ENCODE data around the gene MARVELD2.

Gene MARVELD2

DNA sequence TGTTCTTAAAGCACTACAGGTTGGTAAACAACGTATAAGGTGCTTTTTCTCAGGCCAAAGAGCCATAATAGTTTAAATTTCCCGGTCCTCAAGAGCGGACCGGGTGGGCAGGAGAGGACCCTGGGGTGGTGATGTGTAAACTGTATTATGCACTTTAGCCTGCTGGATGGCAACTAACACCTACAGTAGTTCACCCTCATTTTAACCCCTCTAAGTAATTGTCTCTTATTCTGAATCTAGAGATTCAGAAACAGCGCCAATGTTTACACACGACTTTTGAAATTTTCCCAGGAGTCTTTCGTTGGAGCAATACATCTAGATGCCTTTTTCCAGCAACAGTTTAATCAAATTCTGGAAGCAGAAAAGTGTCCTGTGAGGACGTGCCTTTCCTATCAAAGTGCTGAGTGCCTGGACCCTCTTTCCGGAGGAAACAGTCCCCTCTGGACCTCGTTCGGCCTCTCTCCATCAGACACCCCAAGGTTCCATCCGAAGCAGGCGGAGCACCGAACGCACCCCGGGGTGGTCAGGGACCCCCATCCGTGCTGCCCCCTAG is 77.0 kb downstream of the MARVELD2 start:
- peak in 1 of 56 donors; percentile 6 for DNase-seq

DNA sequence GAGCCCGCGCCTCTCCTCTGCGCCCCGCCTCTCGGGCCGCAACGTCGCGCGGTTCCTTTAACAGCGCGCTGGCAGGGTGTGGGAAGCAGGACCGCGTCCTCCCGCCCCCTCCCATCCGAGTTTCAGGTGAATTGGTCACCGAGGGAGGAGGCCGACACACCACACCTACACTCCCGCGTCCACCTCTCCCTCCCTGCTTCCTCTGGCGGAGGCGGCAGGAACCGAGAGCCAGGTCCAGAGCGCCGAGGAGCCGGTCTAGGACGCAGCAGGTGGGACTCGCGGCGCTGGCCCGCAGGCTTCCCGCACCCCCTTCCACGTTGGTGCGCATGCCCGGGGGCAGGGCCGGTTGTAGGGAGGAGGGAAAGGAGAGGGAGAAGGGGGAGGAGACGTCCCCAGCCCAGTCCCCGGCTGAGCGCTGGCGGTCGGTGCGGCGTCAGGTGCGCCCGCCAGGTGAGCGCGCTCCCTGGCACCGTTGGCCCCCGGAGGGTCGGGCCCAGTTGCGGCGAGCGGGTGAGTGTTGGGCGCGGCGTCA is 77.5 kb downstream of the MARVELD2 start, which contains the start of gene OCLN:
TSS of gene OCLN (plus strand) at position 400 of the 532 bp plus-strand sequence. CDS start 11,455 bp downstream, outside the sequence.
- peak in 18 of 56 donors; percentile 1 to 38 (median 8) for DNase-seq

DNA sequence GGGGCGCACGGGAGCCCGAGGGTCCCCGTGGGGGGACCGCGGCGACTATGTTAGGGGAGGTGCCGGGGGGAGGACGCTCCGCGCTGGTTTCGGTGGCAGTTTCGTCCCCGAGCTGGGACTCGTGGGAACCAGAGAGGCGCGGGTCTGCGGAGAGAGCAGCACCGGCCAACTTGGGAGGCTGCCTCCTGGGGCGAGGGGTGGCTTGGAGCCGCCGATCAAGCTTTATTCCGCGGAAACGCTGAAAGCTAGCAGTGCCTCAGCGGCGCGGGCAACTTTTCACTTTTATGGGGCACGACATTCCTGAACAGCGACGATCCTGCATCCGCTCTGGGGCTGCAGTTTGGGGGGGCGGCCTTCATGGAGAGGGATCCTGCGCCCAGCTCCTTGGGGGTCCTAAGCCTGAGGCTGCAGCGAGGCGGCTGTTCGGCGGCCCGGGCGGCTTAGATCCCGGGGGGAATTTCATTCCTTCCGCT is 78.0 kb downstream of the MARVELD2 start:
- DNase-seq: peak in 2 of 56 donors; percentile 13 to 19

DNA sequence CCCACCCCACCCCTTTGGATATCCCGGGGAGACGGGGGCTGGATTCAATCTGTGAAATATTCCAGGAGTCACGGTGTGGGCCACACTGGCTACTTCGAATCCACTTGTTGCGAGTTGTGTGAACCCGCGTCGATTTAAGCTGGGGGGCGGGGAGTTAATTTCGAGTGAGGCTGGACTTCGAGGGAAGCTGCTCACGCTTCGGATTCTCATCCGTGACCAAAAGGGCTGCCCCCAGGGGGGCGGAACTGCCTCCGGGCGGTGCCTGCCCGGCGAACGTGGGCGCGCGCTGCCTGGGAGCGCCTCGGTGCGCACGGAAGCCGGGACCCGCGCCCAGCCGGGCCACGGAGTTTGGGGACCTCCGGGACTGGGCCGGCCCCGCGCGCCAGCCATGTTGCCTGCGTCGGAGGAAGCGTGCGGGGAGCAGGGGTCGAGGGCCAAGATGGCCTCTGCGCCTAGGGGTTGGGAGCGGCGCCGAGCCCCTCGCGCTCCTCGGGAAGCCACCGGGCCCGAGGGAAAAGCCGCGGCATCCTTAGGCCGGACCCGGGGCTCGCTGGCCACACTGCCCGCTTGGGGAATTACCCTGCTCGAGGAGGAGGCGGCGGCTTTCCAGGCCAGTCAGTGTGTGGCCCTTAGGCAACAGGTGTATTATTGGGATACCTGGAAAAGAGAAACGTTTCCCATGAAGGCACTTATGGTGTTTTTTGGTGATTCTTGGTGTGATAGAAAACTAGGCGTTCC is 78.6 kb downstream of the MARVELD2 start:
- no peak for DNase-seq
